Uterus (tissue), 4 donors: ENCODE data around the gene TSR2. TPM values are rescaled to one million over a fixed set of nuclear protein-coding genes. Genes with fewer than 3 reads are reported as not detected.
"Not testable (repeated sequence)": the region's sequence is repeated elsewhere in the genome, so short reads cannot be mapped to it uniquely, and the experiment has no call there.

ENCODE experiments used
- DNase-seq, 2 donors: peaks; one replicate each; pipeline ENCODE4 v3.0.0-alpha.2; 2019 to 2020
- H3K27ac ChIP-seq, 2 donors: fragments of 200-600 bp; sonication (generic); 1 replicate in 1 of 2; 2 replicates in 1 of 2; pipeline ENCODE4 v1.5.1; 2016 to 2018
- H3K27me3 ChIP-seq, 2 donors: fragments of 200-600 bp; sonication (generic); one replicate each; pipeline ENCODE4 v1.5.1; 2018 to 2019; ENCODE audit warnings: control low read depth in 1 of 2
- H3K36me3 ChIP-seq, 2 donors: fragments of 200-600 bp; sonication (generic); one replicate each; pipeline ENCODE4 v1.5.1; 2019; ENCODE audit warnings: control low read depth in 1 of 2
- H3K4me1 ChIP-seq, 2 donors: fragments of 200-600 bp; sonication (generic); one replicate each; pipeline ENCODE4 v1.5.1; 2018 to 2019; ENCODE audit warnings: control low read depth in 1 of 2
- H3K4me3 ChIP-seq, 2 donors: fragments of 200-600 bp; sonication (generic); 1 replicate in 1 of 2; 2 replicates in 1 of 2; pipeline ENCODE4 v1.5.1; 2018 to 2019; ENCODE audit warnings: mild to moderate bottlenecking in 1 of 2
- H3K9me3 ChIP-seq, 2 donors: fragments of 200-600 bp; sonication (generic); one replicate each; pipeline ENCODE4 v1.5.1; 2019; ENCODE audit warnings: control low read depth in 1 of 2
- POLR2A ChIP-seq, 2 donors: fragments of 450-650 bp; IDR thresholded peaks; one replicate each; pipeline ENCODE4 v1.6.1; 2016; ENCODE audit warnings: antibody characterized with exemption in 2 of 2, mild to moderate bottlenecking in 1 of 2, moderate library complexity in 1 of 2
- intact Hi-C: fragments of 100-400 bp; cut with DNase I; formaldehyde crosslinking; loops from one replicate; pipeline ENCODE4 v1.15.1; 2023; ENCODE audit warnings: low total_unique reads
- total RNA-seq, 4 donors: library from RNA; depleted of rRNA in 3 of 4; stranded (reverse); fragments of >200 nt in 3 of 4; gene quantifications; one replicate each; pipeline versions ENCODE4 v1.1.0 to v1.2.4, GENCODE V29; 2014 to 2023
- TF ChIP-seq, protein P1 (sequence below), 4 experiments: fragments of 200-600 bp in 2 of 4; fragments of 450-650 bp in 2 of 4; sonication (generic) in 2 of 4; IDR thresholded peaks; one replicate each; pipeline ENCODE4 v1.5.1; 2016 to 2019; ENCODE audit warnings: antibody characterized with exemption in 4 of 4, mild to moderate bottlenecking in 2 of 4, moderate library complexity in 1 of 4
- donor health status: DM: yes; HTN: yes; CAD: no.

TSR2 gene
- total RNA-seq, 4 donors from 2014 or later, result 5.6 to 46.3 (median 14.6) TPM

DNA sequence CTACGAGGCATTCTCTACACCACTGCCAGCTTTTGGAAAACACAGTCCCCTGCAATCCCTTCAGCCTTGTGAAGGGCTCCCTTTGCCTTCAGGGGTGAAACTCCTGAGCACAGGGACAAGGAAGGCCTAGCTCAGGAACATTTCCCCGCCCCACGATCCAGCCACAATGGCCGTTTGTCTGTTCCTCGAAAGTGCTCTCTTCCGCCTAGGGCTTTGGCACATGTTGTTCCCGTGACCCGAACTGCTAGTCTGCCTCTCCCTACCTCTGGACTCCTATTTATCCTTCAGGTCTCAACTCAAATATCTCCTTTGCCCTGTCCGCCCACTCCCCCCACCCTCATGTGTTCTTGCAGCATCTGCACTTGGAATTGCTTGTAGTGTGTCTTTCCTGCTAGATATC, 43.7 kb downstream of the TSR2 start:
- no peak for TF ChIP-seq POLR2A (IDR thresholded peaks at IDR 0.05)
- TF ChIP-seq, protein P1, sequence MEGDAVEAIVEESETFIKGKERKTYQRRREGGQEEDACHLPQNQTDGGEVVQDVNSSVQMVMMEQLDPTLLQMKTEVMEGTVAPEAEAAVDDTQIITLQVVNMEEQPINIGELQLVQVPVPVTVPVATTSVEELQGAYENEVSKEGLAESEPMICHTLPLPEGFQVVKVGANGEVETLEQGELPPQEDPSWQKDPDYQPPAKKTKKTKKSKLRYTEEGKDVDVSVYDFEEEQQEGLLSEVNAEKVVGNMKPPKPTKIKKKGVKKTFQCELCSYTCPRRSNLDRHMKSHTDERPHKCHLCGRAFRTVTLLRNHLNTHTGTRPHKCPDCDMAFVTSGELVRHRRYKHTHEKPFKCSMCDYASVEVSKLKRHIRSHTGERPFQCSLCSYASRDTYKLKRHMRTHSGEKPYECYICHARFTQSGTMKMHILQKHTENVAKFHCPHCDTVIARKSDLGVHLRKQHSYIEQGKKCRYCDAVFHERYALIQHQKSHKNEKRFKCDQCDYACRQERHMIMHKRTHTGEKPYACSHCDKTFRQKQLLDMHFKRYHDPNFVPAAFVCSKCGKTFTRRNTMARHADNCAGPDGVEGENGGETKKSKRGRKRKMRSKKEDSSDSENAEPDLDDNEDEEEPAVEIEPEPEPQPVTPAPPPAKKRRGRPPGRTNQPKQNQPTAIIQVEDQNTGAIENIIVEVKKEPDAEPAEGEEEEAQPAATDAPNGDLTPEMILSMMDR (IDR thresholded peaks at IDR 0.05), result no peak
- intact Hi-C loops, result no loop called here
- Histone ChIP-seq H3K27me3 (no peaks in the 10 kb centered on the region), H3K4me1 (peaks cover 0 to 5% of the 10 kb centered on the region in 2 donors), H3K27ac (peak overlapping the region; percentile 69 to 71), H3K36me3 (no peaks in the 10 kb centered on the region), H3K9me3 (no peaks in the 10 kb centered on the region), H3K4me3 (no peak overlapping the region)
- DNase-seq, result no peak

DNA sequence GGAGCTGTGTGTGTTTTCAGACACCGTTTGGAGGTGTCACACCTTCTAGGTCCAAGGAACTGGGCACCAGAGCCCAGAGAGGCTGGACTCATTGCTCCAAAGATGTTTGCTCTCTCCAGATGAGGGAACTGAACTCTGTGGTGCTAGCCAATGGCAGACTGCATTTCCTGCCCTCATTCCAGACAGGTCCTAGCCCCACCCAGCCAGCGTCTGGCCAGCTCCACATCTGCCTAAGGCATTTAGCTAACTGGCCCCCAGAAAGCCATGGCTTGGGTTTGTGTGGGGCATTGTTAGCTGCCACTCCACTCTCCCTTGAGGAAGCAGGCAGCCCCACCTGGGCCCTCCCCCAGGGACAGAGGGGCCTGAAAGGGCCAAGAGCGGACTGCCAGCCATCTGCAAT, 44.5 kb downstream of the TSR2 start:
- TF ChIP-seq, protein P1 (IDR thresholded peaks at IDR 0.05), result no peak
- TF ChIP-seq POLR2A (IDR thresholded peaks at IDR 0.05), result no peak
- H3K4me3 ChIP-seq, result no peak overlapping the region
- H3K36me3 ChIP-seq, result no peaks in the 10 kb centered on the region
- DNase-seq, result no peak
- peak overlapping the region; percentile 69 to 71 for H3K27ac ChIP-seq
- intact Hi-C loops, result no loop called here
- H3K27me3 ChIP-seq, result no peaks in the 10 kb centered on the region
- no peaks in the 10 kb centered on the region for H3K9me3 ChIP-seq
- H3K4me1 ChIP-seq, result peaks cover 0 to 5% of the 10 kb centered on the region in 2 donors

DNA sequence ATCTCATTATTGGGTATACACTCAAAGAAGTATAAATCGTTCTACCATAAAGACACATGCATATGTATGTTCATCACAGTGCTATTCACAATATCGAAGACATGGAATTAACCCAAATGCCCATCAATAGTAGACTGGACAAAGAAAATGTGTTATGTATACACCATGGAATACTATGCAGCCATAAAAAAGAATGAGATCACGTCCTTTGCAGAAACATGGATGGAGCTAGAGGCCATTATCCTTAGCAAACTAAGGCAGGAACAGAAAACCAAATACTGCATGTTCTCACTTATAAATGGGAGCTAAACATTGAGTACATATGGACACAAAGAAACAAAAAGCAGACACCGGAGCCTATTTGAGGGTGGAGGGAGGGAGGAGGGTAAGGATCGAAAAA, 49.6 kb downstream of the TSR2 start:
- H3K4me1 ChIP-seq, H3K36me3 ChIP-seq, H3K9me3 ChIP-seq, H3K27me3 ChIP-seq, H3K27ac ChIP-seq, intact Hi-C loops, DNase-seq, H3K4me3 ChIP-seq: not testable (repeated sequence)

DNA sequence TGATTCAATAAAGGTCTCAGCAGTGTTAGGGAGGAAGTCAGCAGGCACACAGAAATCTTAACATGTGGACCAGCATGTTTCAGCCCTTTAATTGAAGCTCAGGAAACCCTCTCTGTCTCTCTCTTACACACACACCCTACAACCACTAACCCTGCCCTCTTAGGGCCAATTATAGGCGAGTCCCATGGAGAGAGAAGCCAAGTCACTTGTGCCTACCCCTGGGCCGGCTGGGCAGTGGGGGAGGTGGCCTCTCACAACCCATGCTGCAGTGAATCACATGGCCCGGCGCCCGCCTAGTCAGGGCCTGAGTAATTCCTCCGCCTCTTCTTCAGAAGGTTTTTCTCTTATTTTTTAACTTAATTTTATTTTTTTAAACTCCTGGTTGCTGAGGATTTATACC, 52.1 kb downstream of the TSR2 start:
- H3K4me3 ChIP-seq, result no peak overlapping the region
- DNase-seq, result peak; percentile 31 to 39
- intact Hi-C loops, result no loop called here
- H3K36me3 ChIP-seq, result no peaks in the 10 kb centered on the region
- no peaks in the 10 kb centered on the region for H3K4me1 ChIP-seq
- peak overlapping the region; percentile 43 to 54 for H3K27ac ChIP-seq
- H3K9me3 ChIP-seq, result no peaks in the 10 kb centered on the region
- no peak for TF ChIP-seq POLR2A (IDR thresholded peaks at IDR 0.05)
- H3K27me3 ChIP-seq, result no peaks in the 10 kb centered on the region

DNA sequence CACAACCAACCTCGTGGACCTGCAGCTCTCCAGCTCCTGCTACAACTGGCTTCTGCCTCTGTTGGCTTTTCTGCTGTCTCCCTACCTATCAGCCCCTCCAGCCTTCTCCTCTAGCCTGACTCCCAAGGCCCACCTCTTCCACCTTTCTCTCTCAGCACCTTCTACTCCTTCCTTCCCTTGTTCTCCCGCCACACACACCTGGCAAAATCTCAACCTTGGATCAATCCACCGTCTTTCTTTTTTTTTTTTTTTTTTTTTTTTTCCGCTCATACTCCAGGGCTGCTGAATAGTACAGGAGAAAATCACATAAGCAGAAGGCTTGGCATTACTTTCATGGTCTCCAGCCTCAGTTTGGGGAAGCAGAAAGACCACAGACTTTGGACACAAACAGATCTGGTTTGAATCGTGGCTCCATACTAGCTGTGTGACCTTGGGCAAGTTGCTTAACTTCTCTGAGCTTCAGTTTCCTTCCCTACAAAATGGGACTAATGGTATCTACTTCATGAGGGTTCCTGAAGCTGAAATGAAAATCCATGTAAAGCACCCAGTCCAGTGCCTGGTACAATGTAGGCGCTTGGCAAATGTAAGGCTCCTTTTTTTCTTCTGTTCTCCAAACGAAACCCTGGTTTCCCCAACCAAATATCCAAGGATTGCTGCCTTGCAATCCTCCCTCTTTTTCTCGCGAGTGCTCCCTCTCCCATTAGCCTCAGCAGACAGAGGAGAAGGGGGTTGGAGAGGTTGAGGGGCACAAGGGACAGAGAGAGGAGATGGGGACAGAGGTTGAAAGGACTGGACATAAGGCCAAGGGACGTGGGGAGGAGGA, 54.2 kb downstream of the TSR2 start:
- Histone ChIP-seq H3K9me3 (no peaks in the 10 kb centered on the region), H3K27ac (peak overlapping the region; percentile 82 to 88), H3K27me3 (no peaks in the 10 kb centered on the region), H3K36me3 (no peaks in the 10 kb centered on the region), H3K4me1 (no peaks in the 10 kb centered on the region), H3K4me3 (peak overlapping the region; percentile 46 to 53)
- DNase-seq, result no peak
- no peak for TF ChIP-seq POLR2A (IDR thresholded peaks at IDR 0.05)
- TF ChIP-seq, protein P1 (IDR thresholded peaks at IDR 0.05), result no peak
- intact Hi-C loops, result no loop called here

Other genes with a start within 250 kb of the TSR2 start
- 10 to 100 TPM in 1 of 4 donors, 1 to 10 TPM in 3; 1.5 to 10.9 (median 4.0) TPM for gene WNK3, start 82.4 kb upstream of the TSR2 start, total RNA-seq
- gene FGD1, start 55.8 kb downstream of the TSR2 start, total RNA-seq, result 10 to 100 TPM in 2 of 4 donors, 1 to 10 TPM in 1, under 1 TPM in 1; 0.51 to 14.6 (median 9.0) TPM
- 10 to 100 TPM in 3 of 4 donors, 1 to 10 TPM in 1; 8.5 to 39.6 (median 34.5) TPM for gene GNL3L, start 89.8 kb downstream of the TSR2 start, total RNA-seq